ENCODE results near the gene EEF2K.

The EEF2K gene

DNA sequence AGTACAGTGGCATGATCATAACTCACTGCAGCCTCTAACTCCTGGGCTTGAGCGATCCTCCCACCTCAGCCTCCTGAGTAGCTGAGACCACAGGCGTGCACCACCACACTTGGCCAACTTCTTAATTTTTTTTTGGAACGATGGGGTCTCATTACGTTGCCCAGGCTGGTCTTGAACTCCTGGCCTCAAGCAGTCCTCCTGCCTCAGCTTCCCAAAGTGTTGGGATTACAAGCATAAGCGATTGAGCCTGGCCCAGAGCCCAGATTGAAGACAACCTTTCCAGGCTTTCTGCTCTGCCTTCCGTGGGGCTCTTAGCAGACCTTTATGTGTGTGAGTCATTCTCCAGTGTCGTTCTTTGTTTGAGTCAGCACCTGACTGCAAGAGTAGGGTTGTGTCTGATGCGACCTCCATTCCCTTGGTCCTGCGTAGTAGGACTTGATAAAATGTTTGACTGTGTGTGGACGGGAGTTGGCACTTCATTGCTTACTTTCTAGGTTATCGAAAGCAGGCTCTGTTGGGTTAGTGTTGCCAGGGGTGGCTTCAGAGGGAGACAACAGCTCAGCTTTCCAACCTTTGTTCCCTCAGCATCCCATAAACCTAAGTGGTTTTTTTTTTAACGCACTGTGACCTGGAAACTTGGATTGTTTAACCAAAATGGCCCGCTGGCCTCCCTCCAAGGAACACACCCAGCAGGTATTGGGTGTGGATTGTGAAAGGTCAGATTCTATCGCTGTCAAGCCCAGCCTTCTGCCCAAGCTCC is 26.4 kb downstream of the EEF2K start:
- ATAC-seq, result peak; percentile 40; the same call in 1 of the 3 replicates
- TF ChIP-seq ARNTL (CRISPR knock-in tag; IDR thresholded peaks at IDR 0.05; ENCODE audit: borderline replicate concordance, low read depth), result no peak

- no peak for ATAC-seq
- TF ChIP-seq ZFP3 (CRISPR knock-in tag; IDR thresholded peaks at IDR 0.05) (no peak), SNAI2 (CRISPR knock-in tag; IDR thresholded peaks at IDR 0.05) (no peak), ZNF70 (CRISPR knock-in tag; IDR thresholded peaks at IDR 0.05) (no peak), OSR1 (CRISPR knock-in tag; IDR thresholded peaks at IDR 0.05) (no peak), TSHZ2 (CRISPR knock-in tag; IDR thresholded peaks at IDR 0.05) (no peak), ESRRG (CRISPR knock-in tag; IDR thresholded peaks at IDR 0.05) (no peak), TCF4 (CRISPR knock-in tag; IDR thresholded peaks at IDR 0.05; ENCODE audit: borderline replicate concordance) (no peak), CSDC2 (CRISPR knock-in tag; IDR thresholded peaks at IDR 0.05) (no peak), ARNTL (CRISPR knock-in tag; IDR thresholded peaks at IDR 0.05; ENCODE audit: borderline replicate concordance, low read depth) (no peak), ZFP30 (CRISPR knock-in tag; IDR thresholded peaks at IDR 0.05) (no peak), BACH2 (CRISPR knock-in tag; IDR thresholded peaks at IDR 0.05; ENCODE audit: borderline replicate concordance) (no peak), TOX (CRISPR knock-in tag; IDR thresholded peaks at IDR 0.05; ENCODE audit: borderline replicate concordance) (no peak), CREB5 (CRISPR knock-in tag; IDR thresholded peaks at IDR 0.05; ENCODE audit: low read depth) (no peak), ZC3H10 (CRISPR knock-in tag; IDR thresholded peaks at IDR 0.05) (no peak), POU6F1 (CRISPR knock-in tag; IDR thresholded peaks at IDR 0.05; ENCODE audit: borderline replicate concordance, low read depth) (no peak), PPARA (CRISPR knock-in tag; IDR thresholded peaks at IDR 0.05; ENCODE audit: borderline replicate concordance) (no peak), PATZ1 (CRISPR knock-in tag; IDR thresholded peaks at IDR 0.05; ENCODE audit: borderline replicate concordance) (no peak)
- TF ChIP-seq, protein P1, sequence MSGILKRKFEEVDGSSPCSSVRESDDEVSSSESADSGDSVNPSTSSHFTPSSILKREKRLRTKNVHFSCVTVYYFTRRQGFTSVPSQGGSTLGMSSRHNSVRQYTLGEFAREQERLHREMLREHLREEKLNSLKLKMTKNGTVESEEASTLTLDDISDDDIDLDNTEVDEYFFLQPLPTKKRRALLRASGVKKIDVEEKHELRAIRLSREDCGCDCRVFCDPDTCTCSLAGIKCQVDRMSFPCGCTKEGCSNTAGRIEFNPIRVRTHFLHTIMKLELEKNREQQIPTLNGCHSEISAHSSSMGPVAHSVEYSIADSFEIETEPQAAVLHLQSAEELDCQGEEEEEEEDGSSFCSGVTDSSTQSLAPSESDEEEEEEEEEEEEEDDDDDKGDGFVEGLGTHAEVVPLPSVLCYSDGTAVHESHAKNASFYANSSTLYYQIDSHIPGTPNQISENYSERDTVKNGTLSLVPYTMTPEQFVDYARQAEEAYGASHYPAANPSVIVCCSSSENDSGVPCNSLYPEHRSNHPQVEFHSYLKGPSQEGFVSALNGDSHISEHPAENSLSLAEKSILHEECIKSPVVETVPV (CRISPR knock-in tag; IDR thresholded peaks at IDR 0.05), result no peak
Observed at GRCh38 chr16:22233037-22233372, 26.9 kb downstream of the EEF2K start.

GRCh38 chr16:22235839-22236745 is 30.0 kb downstream of the EEF2K start:
- TF ChIP-seq PPARA (CRISPR knock-in tag; IDR thresholded peaks at IDR 0.05; ENCODE audit: borderline replicate concordance) (no peak), ZNF70 (CRISPR knock-in tag; IDR thresholded peaks at IDR 0.05) (no peak), BACH2 (CRISPR knock-in tag; IDR thresholded peaks at IDR 0.05; ENCODE audit: borderline replicate concordance) (no peak), TCF4 (CRISPR knock-in tag; IDR thresholded peaks at IDR 0.05; ENCODE audit: borderline replicate concordance) (no peak), ISL1 (CRISPR knock-in tag; IDR thresholded peaks at IDR 0.05) (no peak), SNAI2 (CRISPR knock-in tag; IDR thresholded peaks at IDR 0.05) (no peak), GLIS3 (CRISPR knock-in tag; IDR thresholded peaks at IDR 0.05) (no peak), ZNF8 (CRISPR knock-in tag; IDR thresholded peaks at IDR 0.05) (no peak), CSDC2 (CRISPR knock-in tag; IDR thresholded peaks at IDR 0.05) (no peak), ZFP3 (CRISPR knock-in tag; IDR thresholded peaks at IDR 0.05) (no peak), PATZ1 (CRISPR knock-in tag; IDR thresholded peaks at IDR 0.05; ENCODE audit: borderline replicate concordance) (no peak)
- ATAC-seq, result no peak

All from SK-N-SH treated with all-trans-retinoic acid at 6 μM for 48 hours (cell line).